SW480 (cell line): Measurements from ENCODE around the gene TRDN.
"Not testable (repeated sequence)": the region's sequence is repeated elsewhere in the genome, so short reads cannot be mapped to it uniquely, and the experiment has no call there.

Source experiments
- DNase-seq: peaks from one replicate; pipeline ENCODE4 v3.0.0-alpha.2; 2016; ENCODE audit warnings: low spot score

TRDN gene

DNA sequence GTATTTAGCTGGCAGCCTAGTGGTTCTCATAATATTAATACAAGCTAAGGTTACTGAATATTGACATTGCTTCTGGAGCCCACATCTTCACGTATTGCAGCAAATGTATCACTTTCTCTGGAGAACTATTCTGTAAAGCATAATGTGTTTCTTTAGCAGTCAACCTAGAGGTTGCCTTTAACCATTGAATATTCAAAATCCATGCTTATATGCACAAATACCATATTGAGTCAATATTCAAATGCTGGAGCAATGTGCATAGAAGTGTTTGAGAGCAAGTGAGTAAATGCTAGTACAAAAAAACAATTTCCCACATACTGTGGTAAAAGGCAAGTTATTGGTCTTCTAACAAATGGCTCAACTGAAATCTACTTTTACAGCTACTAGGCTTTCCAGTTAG lies 231.8 kb downstream of the TRDN start:
- no peak for DNase-seq

DNA sequence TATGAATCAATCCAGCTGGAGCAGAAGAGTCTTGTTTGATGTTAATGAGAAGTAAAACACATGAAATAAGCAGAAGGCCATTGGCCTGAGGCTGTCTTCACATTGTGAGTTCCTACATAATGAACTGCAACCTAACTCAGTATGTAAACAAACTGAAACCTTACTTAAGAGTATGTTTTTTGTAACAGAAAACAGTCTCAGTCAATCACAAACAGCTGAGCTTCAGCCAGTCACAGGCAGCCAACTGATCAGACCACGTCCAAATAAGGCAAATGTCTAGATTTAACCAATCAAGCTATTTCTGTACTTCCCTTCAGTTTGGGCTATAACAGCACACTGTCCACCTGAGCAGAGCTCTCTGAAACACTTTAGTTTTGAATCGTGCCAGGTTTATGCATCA lies 234.7 kb downstream of the TRDN start:
- no peak for DNase-seq

DNA sequence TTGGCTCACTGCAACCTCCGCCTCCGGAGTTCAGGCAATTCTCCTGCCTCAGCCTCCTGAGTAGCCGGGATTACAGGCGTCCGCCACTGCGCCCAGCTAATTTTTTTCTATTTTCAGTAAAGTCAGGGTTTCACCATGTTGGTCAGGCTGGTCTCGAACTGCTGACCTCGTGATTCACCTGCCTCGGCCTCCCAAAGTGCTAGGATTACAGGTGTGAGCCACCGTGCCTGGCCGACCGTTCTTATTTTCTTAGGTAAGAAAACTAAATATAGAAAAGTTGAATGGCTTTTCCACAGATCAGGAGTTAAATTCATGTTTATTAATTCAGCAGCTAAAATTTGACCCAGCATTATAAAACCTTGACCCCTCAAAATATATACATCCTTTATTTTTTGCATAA lies 238.7 kb downstream of the TRDN start:
- DNase-seq: no peak

DNA sequence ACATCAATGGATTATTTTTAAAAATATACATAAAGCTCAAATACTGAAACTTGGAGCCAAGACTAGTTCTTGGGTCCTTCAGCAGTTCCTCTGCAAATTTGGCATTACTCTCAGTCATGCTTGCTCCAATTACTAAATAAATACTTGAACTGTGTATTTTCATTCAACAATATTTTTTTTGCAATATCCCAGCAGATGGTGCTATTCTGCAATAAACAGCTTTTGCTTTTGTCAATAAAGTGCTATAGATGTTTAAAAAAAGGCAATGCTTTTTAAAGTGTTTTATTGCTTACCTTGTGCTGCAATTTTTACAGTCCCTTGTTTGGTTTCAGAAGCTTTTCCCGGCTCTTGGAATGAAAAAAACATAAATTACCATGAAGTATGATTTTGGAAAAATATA lies 243.4 kb downstream of the TRDN start:
- peak; percentile 11 for DNase-seq

DNA sequence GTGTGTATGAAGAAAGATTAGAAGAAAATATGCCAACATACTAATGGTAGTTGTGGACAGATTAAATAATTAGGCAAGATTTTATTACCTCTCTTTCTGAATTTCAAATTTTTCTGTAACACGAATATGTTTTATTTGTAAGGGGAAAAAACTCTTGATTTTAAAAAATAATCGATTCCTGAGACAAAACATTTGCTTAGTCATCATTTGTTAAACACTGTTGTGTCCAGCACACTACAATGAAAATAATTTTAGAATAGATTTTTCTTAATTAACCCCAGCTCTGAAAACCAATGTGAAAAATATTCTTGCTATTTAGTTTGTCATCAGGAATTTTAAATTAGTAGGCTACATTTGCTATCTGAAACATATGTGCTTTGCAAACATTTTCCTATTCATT lies 253.0 kb downstream of the TRDN start:
- DNase-seq: no peak

DNA sequence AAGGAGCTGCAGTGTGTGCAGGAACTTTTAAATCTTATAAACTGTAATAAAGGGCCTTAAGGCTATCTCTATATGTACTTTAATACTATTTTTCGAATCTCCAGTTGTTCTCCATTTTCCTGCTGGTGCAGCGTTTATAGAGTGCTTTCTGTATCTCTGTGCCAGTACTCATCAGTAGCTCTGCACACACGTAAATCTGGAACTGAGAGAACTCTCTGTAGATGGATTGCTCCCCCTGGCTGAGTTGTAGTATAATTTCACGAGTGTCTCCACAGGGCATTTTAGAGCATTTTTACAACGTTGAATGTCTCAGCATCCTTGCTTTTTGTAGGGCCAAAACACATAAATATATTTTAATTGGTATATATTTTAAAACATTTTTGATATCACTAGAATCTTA lies 256.5 kb downstream of the TRDN start:
- DNase-seq: peak; percentile 21

DNA sequence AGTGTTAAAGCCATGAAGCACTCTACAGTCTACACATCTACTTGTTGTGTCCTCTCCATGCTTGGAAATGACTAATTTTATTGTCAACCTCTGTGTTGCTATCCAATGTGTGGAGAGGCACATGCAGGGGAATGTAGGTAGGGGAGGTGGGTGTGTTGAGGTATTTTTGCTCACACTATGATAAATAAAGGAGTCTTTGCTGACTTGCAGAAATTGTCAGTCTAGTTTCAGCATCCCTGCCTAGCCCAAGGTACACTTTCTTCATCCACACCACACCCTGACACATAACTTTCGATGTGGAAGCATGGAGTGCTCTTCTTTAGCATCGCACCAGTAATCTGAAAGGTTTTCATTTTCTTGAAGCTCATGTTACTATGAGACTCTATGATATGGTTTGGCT lies 264.0 kb downstream of the TRDN start:
- DNase-seq: no peak

DNA sequence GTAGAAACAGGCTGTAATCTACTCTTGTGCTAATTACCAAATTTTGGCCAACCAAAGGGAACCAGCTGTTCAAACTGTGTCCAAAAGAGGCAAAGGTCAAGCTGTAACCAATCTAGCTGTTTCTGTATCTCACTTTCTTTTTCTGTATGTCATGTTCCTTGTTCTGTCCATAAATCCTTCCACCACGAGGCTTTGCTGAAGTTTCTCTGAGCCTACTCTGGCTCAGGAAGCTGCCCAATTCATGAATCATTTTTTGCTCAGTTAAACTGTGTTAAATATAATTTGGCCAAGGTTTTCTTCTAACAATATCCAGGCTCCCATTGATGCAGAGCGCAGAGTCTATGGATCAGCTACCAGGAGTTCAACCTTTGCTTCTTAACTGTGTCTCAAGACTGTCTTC lies 272.8 kb downstream of the TRDN start:
- DNase-seq: no peak

DNA sequence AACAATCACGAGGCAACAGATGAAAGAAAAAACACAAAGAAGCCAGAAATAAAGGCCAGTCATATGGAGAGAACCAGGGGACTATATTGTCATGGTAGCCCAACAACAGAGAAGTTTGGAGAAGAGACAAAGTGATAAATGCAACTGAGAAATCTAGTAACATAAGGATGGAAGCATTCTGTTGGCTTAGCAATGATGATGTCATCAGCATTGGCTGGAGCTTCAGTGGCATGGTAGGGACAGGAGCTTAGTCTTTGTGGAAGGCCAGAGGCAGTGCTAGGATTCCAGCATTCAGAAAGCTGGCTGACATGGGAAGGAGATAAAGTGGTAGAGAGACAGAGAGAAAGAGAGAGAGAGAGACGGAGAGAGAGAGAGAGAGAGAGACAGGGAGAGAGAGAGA lies 276.4 kb downstream of the TRDN start:
- no peak for DNase-seq

DNA sequence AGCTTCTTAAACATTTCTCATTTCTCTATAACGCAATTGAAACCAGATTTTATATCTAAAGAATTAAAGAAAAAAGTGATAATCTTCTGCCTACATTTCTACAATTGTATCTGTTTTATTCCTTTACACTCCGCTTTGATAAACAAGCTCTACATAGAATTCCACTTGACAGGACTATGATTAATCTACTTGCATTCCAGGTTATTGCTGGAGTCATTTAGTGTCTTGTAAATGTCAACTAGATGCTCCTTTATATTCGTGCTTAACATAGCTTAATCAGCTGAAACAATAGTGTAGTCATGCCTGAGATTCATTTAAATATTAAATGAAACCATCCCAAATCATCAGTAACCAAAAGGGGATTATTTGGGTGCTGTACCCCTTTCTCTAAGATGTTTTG lies 284.0 kb downstream of the TRDN start:
- DNase-seq: no peak

DNA sequence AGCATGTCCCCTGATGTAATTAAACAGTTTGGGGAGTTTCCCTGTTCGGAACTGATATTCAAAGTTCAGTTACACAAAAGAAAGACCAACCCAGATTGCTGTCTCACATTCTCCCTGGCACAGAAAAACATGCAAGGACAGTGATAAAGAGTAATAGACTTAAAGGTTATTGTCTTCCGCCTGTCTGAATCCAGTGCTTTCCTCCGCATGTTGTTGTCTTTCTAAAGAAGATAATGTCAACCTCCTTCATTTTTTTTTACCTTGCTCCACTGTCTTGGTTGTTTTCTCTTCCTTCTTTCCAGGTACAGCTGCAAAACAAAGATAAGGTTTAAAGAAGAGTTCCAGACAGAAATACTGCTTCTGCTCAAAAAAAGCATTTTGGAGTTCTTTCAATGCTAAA lies 284.5 kb downstream of the TRDN start:
- DNase-seq: no peak

DNA sequence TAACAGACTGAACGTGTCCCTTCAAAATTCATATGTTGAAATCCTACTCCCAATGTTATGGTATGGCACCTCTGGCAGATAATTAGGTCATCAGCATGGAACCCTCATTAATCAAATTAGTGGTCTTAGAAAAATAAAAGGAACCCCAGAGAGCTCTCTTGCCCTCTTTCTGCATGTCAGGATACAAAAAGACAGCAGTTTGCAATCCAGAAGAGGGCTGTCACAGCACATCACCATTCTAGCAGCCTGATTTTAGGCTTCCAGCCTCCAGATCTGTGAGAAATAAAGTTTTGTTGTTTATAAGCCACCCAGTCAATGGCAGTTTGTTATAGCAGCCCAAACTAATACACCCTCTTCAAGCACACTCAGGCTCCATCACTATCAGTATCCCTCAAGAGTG lies 292.9 kb downstream of the TRDN start:
- no peak for DNase-seq

DNA sequence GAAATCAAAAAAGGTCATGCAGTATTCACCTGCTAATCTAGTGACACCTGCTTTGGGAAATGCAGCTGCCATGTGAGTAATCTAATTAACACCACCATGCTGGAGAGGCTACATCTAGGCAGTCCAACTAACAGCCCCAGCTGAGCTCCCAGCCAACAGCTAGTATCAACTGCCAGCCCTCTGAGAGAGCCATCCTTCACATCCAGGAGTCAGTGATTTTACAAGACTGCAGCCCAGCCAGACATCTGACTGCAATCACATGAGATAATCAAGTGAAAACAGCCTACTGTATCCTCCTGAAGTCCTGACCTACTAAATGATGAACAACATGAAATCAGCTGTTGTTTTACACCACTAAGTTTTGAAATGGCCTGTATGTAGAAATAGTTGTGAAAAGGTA lies 298.4 kb downstream of the TRDN start:
- DNase-seq: no peak

DNA sequence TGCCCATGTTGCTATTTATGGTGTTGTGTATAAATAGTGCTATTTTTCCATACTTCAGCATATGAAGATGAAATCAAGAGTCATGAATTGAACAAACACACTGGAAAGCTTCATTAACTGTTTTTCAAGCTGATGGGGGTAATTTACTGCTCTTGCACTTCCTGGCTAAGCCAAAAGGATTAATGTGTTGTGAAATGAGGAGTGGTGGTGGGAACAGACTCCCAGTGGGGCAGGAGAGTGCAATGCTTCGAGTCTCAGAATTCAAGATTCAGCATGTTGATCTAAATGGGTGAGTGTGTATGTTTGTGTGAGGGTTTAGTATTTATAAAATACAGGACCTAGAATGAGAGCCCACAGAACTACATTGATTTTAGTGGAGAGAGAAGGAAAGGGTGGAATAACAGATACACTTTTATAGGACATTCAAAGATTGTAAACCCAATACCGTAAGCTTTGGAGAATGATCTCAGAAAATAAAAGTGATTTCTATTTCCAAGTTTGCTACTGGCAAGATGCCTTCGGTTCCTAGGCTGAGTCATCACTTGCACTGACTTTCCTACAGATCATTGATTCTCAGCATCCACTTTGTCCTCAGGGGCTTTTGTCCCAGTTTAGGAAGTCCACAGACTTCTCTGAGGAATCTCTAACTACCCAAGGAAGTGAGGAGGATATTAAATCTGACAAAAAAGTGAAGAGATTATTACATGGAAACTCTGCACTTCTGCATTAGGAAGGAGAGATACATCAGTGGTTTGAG lies 303.6 kb downstream of the TRDN start:
- no peak for DNase-seq

DNA sequence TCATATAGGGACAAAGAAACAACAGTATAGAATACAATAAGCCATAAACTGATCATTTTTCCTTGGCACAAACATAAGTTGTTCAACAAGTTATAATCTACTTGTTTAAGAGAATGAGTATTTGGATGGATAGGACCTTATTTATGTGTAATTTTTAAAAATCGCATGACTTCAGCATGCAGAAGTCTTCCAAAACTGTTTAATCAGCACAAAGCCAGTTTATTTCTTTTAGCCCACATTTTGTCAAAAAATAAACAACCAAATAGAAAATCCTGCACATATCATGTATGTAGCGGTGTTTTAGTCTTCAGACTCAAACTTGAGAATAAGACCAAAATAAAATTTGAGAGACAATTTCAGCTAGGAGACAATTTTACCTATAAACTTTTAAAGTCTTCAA lies 304.7 kb downstream of the TRDN start:
- no peak for DNase-seq

DNA sequence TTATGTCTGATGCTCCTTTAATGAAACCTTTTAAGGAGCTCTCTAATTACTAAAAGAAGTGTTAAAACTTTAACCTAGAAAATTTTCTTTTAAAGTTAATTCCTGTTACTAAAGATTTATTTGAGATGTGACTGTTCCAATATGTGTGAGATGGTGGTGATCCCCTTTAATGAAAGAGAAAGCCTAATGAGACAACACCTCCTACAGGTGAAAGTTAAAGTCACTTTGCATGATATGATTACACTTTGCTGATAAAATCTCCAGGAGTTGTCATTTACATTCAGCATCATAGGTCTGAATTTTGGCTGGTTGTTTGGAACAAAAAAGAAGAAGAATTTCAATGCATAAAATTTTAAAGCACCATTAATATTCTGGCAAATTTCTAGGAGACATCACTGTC lies 307.4 kb downstream of the TRDN start:
- no peak for DNase-seq

DNA sequence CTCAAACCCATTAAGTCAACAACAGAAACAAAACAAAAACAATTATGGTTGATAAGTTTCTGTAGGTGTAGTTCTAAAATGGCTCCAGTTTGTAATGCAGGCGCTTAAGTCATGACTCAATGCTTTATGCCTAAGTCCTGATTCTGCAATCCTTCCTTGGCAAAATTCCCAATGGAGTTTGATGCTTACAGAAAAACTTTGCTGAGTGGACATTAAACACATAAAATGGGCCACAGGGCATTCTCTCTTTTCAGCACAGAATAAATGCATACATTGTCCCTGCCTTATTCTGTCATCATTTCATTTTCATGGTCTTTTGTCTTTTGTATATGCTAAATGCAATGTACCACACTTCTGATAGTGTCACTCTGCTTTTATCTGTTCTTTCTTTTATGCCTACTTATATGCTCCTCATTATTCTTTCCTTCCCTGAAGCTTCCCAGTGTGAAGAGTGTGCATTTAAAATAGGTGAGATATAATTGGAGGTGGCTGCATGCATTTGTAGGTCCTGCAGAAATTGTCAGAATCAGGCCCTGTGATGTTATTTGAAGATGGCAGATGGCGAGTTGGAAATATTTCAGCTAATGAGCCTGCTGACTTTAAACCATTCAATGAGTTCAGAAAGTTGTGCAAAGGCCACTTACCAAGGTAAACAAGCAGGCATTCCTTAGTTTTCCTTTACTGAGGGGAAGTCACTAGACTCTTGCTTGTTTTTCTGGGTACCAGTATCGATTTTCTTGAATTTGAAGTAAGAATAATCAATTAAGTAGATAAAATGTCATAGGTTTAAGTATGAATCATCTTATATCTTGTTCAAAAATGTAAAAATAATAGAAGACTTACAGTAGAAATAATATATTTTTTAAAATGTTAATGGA lies 313.1 kb downstream of the TRDN start:
- DNase-seq: no peak

DNA sequence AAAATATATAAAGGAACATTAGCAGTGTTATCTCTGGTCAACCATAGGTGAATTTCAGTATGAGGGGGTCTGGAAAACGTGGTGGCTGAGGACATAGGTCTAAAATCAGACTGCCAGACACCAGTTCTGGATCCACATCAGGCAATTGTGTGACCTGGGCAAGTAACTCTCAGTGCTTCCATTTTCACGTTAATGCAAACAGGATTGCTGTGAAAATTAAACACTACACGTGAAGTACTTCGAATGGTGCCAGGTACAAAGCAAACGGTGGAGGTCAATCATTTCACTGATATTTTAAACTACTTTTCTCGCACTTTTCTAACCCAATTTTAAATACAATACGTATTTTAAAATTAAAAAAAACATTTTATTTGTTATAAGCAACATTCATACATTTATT lies 315.7 kb downstream of the TRDN start:
- DNase-seq: no peak

DNA sequence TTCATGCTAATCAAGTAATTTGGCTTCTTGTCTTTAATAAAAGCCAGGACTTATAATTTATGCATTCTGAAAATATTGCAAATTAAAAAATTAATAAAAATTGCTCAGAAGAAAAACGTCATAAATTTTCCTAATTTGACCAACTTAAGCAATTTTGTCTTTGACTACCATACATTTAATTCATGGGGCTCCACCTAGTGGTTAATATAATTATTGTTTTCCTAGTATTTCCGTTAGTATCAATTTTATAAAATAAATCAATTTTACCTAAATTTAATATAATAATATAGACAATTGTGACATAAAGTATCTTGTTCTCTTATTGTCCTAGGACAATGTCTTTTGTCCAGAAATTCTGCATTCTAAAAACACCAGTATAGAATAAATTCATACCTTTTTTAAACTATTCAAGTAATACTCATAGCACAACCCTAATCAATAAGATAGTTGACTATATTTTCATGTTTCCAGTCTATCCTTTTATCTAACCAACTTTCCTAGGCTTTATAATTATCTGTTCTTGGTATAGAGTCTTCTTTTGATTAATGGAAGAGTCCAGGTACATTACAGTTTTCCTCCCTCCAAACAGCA lies 319.9 kb downstream of the TRDN start:
- DNase-seq: peak; percentile 2

DNA sequence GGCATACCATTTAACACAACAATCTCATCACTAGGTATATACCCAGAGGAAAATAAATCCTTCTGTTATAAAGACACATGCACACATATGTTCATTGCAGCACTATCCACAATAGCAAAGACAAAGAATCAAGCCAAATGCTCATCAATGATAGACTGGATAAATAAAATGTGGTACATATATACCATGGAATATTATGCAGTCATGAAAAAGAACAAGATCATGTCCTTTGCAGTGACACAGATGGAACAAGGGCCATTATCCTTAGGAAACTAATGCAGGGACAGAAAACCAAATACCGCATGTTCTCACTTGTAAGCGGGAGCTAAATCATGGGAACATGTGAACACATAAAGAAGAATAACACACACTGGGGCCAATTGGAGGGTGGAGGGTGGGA lies 322.3 kb downstream of the TRDN start:
- DNase-seq: not testable (repeated sequence)

DNA sequence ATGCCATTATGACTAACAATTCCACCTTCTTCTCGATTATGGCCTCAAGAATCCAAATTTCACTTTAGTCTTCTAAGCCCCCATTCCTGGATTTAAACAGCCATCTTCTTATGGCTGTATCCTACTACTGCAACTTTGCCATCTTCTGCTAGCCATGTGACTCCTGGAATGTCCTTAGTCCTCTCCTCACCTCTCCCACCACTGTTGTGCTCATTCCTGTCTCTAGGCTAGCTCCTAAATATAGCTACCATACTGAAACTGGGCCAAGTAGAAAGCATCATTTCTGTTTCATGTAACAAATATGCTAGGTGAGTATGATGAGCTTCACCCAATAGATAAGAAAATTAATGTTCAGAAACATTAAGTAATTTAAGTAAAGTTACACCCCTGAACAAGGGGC lies 327.6 kb downstream of the TRDN start:
- DNase-seq: no peak

DNA sequence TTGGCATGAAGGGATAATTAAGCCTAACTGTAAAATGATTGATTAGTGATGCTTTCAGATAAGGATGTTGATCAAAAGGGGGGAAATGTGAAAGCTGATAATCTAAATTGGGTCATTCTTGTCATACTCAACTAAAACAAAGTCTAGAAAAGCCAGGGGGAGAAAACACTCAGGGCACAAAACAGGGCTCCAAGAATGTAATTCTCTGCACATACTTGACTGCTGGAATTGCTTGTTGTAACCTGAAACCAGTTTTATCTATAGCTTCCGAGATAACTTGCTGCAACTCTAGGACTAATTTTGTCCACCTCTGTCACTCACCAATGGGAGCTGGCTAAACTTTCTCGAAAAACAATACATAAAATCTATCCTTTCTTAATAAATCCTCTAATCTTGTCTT lies 330.4 kb downstream of the TRDN start:
- no peak for DNase-seq

DNA sequence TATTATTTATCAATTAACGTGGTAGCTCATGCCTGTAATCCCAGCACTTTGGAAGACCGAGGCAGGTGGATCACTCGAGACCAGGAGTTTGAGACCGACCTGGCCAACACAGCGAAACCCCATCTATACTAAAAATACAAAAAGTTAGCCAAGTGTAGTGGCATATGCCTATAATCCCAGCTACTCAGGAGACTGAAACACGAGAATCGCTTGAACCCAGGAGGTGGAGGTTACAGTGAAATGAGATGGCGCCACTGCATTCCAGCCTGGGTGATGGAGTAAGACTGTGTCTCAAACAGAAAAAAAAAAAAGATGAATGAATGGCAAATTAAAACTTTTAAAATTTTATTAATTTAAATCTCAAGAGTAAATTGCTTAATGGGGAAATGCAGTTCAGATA lies 341.1 kb downstream of the TRDN start:
- no peak for DNase-seq
